H7 (cell line): ENCODE data around the gene ARMC9. TPM values are rescaled to one million over a fixed set of nuclear protein-coding genes. Genes with fewer than 3 reads are reported as not detected.
A peak's percentile ranks its signal among the peaks of the same experiment; 100 is the strongest.
"Not testable (repeated sequence)": the region's sequence is repeated elsewhere in the genome, so short reads cannot be mapped to it uniquely, and the experiment has no call there.

Experiments
- DNase-seq: peaks from one replicate; pipeline ENCODE4 v3.0.0; 2012
- H3K27me3 ChIP-seq: 2 replicates; pipeline ENCODE4 v1.6.0; 2011; ENCODE audit warnings: mild to moderate bottlenecking, low read length; ENCODE audit not compliant: control insufficient read depth, insufficient read depth
- H3K36me3 ChIP-seq: replicated peaks from 2 replicates; pipeline ENCODE4 v1.5.1; 2011; ENCODE audit warnings: low read length; ENCODE audit not compliant: control insufficient read depth, insufficient read depth
- H3K4me3 ChIP-seq: 2 replicates; pipeline ENCODE4 v1.5.1; 2011; ENCODE audit warnings: low read depth, mild to moderate bottlenecking, control low read depth, low read length, moderate library complexity; ENCODE audit not compliant: insufficient read depth
- total RNA-seq: library from RNA; depleted of rRNA; stranded (reverse); fragments of >200 nt; shearing (Covaris generic); gene quantifications from 2 replicates; pipeline ENCODE4 v1.2.3, GENCODE V29; 2014

ARMC9 gene
- total RNA-seq, 1 experiment from 2014 or later: 33.6 TPM

DNA sequence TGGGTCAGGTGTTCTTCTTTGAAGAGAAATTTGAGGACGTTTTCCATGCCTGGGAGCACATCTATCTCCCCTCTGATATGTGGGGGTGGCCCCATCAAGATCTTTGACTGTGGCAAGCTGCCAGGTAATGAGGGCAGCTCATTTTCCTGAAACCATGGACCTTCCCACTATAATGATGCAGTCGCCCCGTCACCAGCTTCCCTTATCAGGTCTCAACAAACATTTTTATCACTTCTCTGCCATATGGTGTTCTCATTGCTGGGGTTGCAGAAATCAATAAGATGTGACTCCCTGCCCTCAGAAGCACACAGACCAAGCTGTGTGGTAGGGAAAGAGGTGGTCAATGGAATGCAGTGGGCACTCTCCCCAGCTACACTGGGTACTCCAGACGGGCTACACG lies 148.7 kb downstream of the ARMC9 start:
- H3K27me3 ChIP-seq: no peaks in the 10 kb centered on the region
- H3K36me3 ChIP-seq: no peaks in the 10 kb centered on the region
- no peak overlapping the region for H3K4me3 ChIP-seq
- no peak for DNase-seq

DNA sequence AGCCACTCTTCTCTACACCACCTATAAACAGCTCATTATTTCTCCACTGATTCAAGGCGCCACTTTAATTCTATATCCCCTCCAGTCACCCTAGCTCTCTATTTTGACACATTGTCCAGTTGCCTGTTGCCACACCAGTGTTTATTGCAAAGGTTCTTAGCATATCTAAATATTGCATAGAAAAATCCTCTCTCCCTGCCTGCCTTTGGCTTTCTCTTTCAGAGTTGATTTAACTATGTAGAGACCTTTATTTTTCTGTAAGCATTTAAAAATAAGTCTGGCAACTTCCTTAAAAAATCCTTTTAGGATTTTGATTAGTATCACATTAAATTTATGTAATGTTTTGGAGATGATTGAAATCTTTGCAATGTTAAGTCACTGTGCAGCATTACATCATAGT lies 149.2 kb downstream of the ARMC9 start:
- H3K4me3 ChIP-seq: no peak overlapping the region
- no peaks in the 10 kb centered on the region for H3K36me3 ChIP-seq
- DNase-seq: no peak
- H3K27me3 ChIP-seq: no peaks in the 10 kb centered on the region

DNA sequence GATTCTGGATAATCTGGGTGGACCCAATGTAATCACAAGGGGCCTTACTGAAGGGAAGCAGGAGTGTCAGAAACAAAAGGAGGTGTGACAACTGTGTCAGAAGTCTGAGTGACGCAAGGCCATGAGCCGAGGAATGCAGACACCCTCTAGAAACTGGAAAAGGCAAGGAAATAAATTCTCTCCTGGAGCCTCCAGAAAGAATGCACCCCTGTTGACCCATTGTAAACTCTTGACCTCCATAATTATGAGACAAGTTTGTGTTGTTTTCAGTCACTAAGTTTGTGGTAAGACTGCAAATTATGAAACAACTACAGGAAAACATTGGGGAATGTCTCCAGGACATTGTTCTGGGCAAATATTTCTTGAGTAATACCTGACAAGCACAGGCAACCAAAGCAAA lies 149.7 kb downstream of the ARMC9 start:
- Histone ChIP-seq H3K36me3 (no peaks in the 10 kb centered on the region), H3K4me3 (no peak overlapping the region), H3K27me3 (no peaks in the 10 kb centered on the region)
- no peak for DNase-seq

DNA sequence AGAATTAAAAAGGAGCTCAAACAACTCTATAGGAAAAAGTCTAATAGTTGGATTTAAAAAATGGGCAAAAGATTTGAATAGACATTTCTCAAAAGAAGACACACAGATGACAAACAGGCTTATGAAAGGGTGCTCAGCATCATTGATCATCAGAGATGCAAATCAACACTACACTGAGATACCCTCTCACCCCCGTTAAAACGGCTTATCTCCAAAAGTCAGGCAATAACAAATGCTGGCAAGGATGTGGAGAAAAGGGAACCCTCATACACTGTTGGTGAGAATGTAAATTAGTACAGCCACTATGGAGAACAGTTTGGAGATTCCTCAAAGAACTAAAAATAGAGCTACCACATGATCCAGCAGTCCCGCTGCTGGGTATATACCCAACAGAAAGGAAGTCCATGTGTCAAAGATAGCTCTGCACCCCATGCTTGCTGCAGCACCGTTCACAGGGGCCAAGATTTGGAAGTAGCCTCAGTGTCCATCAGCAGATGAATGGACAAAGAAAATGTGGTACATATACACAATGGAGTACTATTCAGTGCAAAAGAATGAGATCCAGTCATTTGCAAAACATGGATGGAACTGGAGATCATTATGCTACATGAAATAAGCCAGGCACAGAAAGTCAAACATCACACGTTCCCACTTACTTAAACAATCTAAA lies 150.4 kb downstream of the ARMC9 start:
- no peak for DNase-seq
- H3K36me3 ChIP-seq: no peaks in the 10 kb centered on the region
- H3K4me3 ChIP-seq: no peak overlapping the region
- no peaks in the 10 kb centered on the region for H3K27me3 ChIP-seq

DNA sequence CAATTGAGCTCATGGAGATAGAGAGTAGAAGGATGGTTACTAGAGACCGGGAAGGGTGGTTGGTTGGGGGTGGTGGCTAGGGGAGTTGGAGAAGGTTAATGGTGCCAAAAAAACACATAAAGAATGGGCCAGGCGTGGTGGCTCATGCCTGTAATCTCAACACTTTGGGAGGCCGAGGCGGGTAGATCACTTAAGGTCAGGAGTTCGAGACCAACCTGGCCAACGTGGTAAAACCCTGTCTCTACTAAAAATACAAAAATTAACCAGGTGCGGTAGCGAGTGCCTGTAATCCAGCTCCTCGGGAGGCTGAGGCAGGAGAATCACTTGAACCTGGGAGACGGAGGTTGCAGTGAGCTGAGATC lies 150.9 kb downstream of the ARMC9 start:
- not testable (repeated sequence) for H3K4me3 ChIP-seq, H3K36me3 ChIP-seq, DNase-seq, H3K27me3 ChIP-seq

DNA sequence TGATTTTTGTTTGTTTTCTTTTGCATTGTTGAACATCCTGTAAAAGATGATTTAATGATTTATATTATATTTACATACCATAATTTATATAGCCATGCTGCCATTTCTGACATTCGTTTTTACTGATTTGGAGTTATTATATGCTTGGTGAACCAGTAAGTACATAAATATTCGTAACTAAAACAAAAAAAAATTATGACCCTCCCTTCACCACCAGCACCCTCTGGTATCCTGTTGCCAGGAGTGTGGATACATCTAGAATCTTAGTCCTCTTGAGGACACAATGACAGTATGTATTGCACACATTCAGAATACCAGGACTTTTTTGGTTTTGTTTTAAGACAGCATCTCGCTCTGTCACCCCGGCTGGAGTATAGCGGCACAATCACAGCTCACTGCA lies 153.2 kb downstream of the ARMC9 start:
- no peak for DNase-seq
- Histone ChIP-seq H3K4me3 (no peak overlapping the region), H3K36me3 (no peaks in the 10 kb centered on the region), H3K27me3 (no peaks in the 10 kb centered on the region)

DNA sequence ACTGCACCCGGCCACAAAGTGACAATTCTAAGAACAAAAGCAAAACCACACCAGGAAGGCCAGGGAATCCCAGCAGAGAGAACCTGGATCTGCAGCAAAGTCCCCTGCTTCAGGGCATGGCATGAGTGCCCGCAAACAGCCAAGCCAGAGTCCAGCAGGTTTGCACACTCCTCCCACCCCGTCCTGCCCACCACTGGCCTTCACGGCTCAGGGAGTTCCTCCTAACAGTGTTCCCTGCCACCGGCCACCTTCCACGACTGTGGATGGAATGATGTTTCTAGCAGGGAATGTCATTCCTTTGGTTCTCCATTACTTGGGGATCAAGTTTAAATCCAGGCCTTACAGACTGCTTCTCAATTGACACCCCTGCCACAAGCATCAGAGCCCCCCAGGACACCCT lies 155.0 kb downstream of the ARMC9 start:
- no peak overlapping the region for H3K4me3 ChIP-seq
- no peaks in the 10 kb centered on the region for H3K36me3 ChIP-seq
- no peaks in the 10 kb centered on the region for H3K27me3 ChIP-seq
- no peak for DNase-seq

DNA sequence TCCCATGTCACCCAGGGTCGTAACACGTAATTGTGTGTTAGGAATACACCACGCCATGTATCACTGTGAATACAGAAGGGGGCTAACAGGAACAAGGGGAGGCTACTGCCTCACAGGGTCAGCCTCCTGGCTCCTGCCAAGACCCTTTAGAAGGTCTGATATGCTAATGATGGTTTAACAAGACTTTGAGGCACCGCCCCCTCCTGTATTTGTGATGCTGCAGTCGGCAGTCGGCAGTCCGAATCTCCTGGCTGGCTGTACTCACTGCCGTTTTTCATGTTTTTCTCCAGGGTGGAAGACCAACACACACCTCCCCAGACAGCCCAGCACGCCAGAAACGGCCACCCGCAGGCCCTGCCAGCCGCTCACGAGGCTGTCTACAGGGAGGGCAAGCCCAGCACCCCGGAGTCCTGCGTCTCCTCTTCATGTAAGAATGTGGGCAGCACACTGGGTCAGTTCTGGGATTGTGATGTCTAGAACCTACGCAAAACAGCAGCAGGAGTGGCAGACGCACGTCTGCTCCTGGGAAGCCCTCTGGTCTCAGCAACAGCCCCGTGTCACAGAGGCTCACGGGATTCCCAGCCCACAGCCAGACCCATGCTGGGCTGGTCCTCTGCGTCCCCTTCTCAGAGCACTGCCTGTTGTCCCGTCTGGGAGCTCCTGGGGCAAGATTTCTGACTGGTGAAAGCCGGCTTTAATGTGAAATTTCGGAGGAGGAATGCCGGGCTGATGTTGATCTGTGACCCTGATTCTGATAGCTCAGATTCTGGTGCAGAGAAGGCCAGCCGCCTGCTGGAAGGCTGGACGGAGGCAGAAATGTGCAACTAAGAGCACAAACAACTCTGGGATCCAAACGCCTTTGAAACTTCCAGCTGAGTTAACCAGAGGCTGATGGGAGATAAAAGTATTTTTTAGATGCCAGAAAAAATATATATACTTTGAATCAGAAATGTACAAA lies 157.4 kb downstream of the ARMC9 start:
- Histone ChIP-seq H3K4me3 (no peak overlapping the region; the same call in 1 of the 2 replicates), H3K36me3 (no peaks in the 10 kb centered on the region), H3K27me3 (no peaks in the 10 kb centered on the region)
- peak; percentile 70 for DNase-seq

DNA sequence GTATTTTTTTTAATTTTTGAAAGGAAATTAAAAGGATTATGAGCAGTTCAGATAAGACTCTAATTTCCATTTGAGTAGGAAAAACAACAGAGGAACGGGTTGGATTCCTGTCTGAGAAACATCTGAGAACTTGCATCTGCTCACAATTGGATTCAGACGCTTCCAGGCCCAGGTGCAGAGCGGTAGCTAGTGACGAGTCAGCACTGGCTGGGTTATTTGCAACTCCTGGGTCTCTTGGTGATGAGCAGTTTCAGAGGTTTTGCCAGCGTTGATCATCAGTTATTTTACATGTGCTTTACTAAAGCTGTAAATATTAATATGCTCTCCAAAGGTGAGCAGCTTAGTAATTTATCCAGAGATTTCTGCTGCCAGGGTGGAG lies 158.0 kb downstream of the ARMC9 start:
- Histone ChIP-seq H3K36me3 (no peaks in the 10 kb centered on the region), H3K27me3 (no peaks in the 10 kb centered on the region), H3K4me3 (no peak overlapping the region)
- peak; percentile 61 for DNase-seq

DNA sequence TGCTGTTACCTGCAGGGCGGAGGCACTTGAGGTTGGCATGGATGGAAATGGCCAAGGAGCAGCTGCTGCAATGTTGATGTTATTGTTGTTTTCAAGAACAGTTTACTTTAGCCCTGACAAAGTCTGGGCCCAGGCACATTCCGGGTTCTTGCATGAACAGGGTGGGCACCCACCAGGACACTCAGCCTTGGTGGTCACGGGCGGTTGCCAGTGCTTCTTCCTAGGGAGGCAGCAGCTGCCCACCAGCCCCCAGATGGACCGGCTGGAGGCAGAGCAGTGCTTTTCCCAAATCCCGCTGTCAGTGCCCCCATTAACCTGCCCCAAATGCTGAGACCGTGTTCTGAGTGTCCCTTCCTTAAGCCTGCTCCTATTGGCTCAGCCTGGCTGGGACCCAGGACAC lies 158.6 kb downstream of the ARMC9 start:
- Histone ChIP-seq H3K36me3 (no peaks in the 10 kb centered on the region), H3K27me3 (no peaks in the 10 kb centered on the region), H3K4me3 (no peak overlapping the region)
- DNase-seq: peak; percentile 36

DNA sequence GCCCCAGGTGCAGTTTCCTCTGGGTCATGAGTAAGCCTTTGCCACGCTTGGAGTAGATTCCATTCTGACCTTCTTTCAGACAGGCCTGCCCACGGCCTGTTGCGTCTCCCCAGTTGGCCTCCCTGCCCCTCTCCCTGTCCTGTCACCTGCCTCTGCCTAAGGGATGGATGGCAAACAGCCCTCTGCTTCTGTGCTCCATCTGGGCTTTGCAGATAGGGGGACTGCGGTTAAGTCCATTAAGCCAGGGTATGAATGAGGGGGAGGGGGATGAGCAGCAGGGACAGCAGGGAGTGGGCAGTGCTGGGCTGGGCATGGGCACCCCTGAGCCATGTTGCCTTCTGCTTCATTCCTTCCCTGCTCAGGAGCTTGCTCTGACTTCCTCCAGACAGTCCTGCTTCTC lies 159.5 kb downstream of the ARMC9 start:
- H3K27me3 ChIP-seq: no peaks in the 10 kb centered on the region
- DNase-seq: no peak
- no peak overlapping the region for H3K4me3 ChIP-seq

DNA sequence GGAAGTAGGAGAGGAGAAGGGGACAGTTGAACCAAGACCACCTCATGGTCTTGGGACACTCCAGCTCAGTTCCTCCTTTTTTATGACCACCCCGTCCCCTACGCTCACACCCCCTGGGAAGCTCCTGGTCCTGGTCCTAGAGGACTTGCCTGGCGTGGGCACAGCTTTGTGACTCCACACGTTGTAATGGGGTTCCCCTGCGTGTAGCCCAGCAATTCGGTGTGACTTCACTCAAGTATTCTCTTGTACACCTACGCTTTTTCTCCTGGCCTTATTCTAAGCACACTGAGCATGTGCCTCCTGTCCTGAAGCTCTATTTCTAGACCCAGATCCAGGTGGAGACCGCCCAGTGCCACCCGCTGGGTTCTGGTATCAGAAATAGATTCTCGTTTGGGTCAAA lies 161.0 kb downstream of the ARMC9 start:
- peak; percentile 38 for DNase-seq
- Histone ChIP-seq H3K27me3 (no peaks in the 10 kb centered on the region), H3K4me3 (no peak overlapping the region), H3K36me3 (no peaks in the 10 kb centered on the region; the same call in 1 of the 2 replicates)

More for the DNA sequence above, 159.5 kb downstream of the ARMC9 start:
- no peaks in the 10 kb centered on the region; the same call in 1 of the 2 replicates for H3K36me3 ChIP-seq

DNA sequence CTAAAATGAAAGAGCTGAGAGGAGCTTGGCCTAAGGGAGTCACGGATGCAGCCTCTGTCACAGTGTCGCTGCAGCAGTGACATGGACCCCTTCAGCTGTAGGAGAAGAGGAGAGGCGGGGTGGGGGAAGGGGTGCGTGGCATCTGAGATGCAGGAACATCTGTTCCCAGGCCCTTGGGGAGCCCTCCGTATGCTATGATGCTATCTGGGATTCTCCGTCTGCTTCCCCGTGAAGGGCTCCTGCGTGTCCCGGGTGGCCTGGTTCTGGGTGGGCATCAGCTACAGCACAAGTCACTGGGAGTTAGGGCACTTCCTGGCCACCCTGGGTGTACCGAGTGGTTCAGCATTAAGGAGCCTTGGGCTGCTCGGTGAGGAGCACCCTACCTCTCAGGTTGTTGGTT lies 161.5 kb downstream of the ARMC9 start:
- DNase-seq: no peak
- Histone ChIP-seq H3K36me3 (no peaks in the 10 kb centered on the region; the same call in 1 of the 2 replicates), H3K27me3 (no peaks in the 10 kb centered on the region), H3K4me3 (no peak overlapping the region)

DNA sequence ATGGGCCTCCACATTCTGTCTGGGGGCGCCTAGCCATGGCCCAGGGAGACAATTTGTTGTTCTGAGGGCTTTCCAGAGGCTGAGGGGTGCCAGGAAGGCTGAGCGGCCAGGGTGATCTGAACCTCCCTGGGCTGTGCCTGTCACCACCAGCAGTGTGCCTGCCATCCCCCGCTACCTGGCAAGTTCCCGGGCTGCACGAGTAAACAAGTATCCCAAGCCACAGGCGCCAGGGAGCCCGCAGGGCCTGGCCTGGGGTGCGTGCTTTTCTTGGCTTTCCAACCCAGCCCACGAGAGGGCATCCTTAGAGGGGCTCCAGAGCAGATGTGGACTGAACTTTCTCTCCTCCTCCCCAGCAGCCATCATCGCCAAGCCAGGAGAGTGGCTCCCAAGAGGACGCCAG lies 162.0 kb downstream of the ARMC9 start:
- peak; percentile 85 for DNase-seq
- H3K36me3 ChIP-seq: no peaks in the 10 kb centered on the region; the same call in 1 of the 2 replicates
- no peaks in the 10 kb centered on the region for H3K27me3 ChIP-seq
- H3K4me3 ChIP-seq: no peak overlapping the region

DNA sequence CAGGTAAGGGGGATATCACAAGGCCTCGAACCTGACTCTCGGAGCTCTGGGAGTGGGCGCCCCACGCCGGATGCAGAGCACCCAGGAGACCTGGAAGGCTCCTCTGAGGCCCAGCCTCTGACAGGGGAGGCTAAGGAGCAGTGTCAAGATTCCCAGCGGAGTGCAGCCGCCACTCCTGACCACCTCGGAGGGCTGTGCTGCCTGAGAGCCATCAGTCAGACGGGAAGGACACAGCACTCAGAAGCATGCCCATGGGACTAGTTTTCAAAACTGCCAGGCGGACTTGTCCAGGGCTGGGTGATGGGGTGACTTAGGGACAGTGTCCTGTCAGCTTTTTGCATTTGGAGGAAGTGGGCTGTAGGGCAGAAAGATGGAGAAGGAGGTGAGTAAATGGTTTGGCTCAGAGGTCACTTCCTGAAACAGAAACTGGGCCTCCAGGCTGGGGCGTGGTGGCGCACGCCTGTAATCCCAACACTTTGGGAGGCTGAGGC lies 162.5 kb downstream of the ARMC9 start:
- H3K36me3 ChIP-seq: no peaks in the 10 kb centered on the region; the same call in 1 of the 2 replicates
- no peaks in the 10 kb centered on the region for H3K27me3 ChIP-seq
- no peak overlapping the region for H3K4me3 ChIP-seq
- no peak for DNase-seq
